GM21737 (cell line): ENCODE data around the gene C10orf143.
"Not testable (repeated sequence)": the region's sequence is repeated elsewhere in the genome, so short reads cannot be mapped to it uniquely, and the experiment has no call there.

Source experiments
- ATAC-seq: cut with Tn5 transposase; IDR thresholded peaks from one replicate; pipeline ENCODE4 v1.9.1; 2021; ENCODE audit warnings: mild to moderate bottlenecking, moderate library complexity; ENCODE audit not compliant: unreplicated experiment

Gene C10orf143

GRCh38 chr10:130038019-130038555 lies 72.5 kb downstream of the C10orf143 start:
- ATAC-seq: no peak

- ATAC-seq: no peak
Measured at GRCh38 chr10:130037169-130037661, 73.4 kb downstream of the C10orf143 start.

GRCh38 chr10:130036296-130037065 lies 74.1 kb downstream of the C10orf143 start:
- no peak for ATAC-seq

- no peak for ATAC-seq
Measured at GRCh38 chr10:130029209-130029608, 81.4 kb downstream of the C10orf143 start.

- ATAC-seq: no peak
Measured at GRCh38 chr10:130028465-130028819, 82.2 kb downstream of the C10orf143 start.

- no peak for ATAC-seq
Measured at GRCh38 chr10:130027716-130028464, 82.7 kb downstream of the C10orf143 start.

GRCh38 chr10:130026670-130027456 lies 83.8 kb downstream of the C10orf143 start:
- ATAC-seq: no peak

GRCh38 chr10:130025811-130026485 lies 84.7 kb downstream of the C10orf143 start:
- ATAC-seq: no peak

GRCh38 chr10:130025326-130025725 lies 85.3 kb downstream of the C10orf143 start:
- ATAC-seq: no peak

- no peak for ATAC-seq
Measured at GRCh38 chr10:130024779-130025325, 85.8 kb downstream of the C10orf143 start.

GRCh38 chr10:130024326-130024725 lies 86.3 kb downstream of the C10orf143 start:
- not testable (repeated sequence) for ATAC-seq

- ATAC-seq: no peak
Measured at GRCh38 chr10:130023454-130024230, 87.0 kb downstream of the C10orf143 start.

- ATAC-seq: no peak
Measured at GRCh38 chr10:130022511-130023299, 87.9 kb downstream of the C10orf143 start.

- no peak for ATAC-seq
Measured at GRCh38 chr10:130022086-130022485, 88.5 kb downstream of the C10orf143 start.

- ATAC-seq: no peak
Measured at GRCh38 chr10:130021383-130021950, 89.2 kb downstream of the C10orf143 start.

- no peak for ATAC-seq
Measured at GRCh38 chr10:130020651-130021382, 89.8 kb downstream of the C10orf143 start.

- no peak for ATAC-seq
Measured at GRCh38 chr10:130018730-130019185, 91.9 kb downstream of the C10orf143 start.
